Muscle of back (tissue), 11 donors: ENCODE results near the gene FSTL3. TPM values are rescaled to one million over a fixed set of nuclear protein-coding genes. Genes with fewer than 3 reads are reported as not detected.
"Not testable (repeated sequence)": the region's sequence is repeated elsewhere in the genome, so short reads cannot be mapped to it uniquely, and the experiment has no call there.

Experiments used
- DNase-seq, 3 donors: peaks; one replicate each; pipeline versions ENCODE4 v3.0.0 to v3.0.0-alpha.2; 2013
- polyA plus RNA-seq, 10 donors: library from polyadenylated mRNA; unstranded; fragments of 120-200 nt; gene quantifications; one replicate each; pipeline ENCODE4 v1.2.1, GENCODE V29; 2013; ENCODE audit not compliant: insufficient read length in 10 of 10

The FSTL3 gene
- polyA plus RNA-seq, 10 donors: 10.7 to 19.2 (median 14.6) TPM

- no peak for DNase-seq
These were observed 33.2 kb downstream of the FSTL3 start for GRCh38 chr19:709196-709964.

GRCh38 chr19:709965-710571, 33.9 kb downstream of the FSTL3 start:
- peak in 1 of 3 donors; percentile 48 for DNase-seq

DNA sequence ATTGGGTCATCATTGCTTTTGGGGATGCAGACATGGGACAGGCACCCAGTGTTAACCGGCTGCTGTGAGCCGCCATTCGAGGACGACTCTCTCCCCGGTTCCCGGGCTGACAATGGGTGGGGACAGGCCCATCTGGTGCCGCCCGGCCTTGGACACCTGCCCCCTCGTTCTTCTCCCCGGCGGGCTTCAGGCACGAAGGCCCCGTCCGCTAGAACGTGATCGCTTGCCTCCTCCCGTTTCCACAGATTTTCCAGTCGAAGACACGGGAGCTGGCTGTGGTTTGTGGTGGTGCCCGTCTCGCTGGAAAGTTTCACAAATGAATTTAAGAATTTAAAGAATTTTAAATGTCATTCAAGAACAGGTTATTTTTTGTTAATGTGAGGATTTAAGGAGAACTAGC, 34.6 kb downstream of the FSTL3 start:
- DNase-seq: no peak

DNA sequence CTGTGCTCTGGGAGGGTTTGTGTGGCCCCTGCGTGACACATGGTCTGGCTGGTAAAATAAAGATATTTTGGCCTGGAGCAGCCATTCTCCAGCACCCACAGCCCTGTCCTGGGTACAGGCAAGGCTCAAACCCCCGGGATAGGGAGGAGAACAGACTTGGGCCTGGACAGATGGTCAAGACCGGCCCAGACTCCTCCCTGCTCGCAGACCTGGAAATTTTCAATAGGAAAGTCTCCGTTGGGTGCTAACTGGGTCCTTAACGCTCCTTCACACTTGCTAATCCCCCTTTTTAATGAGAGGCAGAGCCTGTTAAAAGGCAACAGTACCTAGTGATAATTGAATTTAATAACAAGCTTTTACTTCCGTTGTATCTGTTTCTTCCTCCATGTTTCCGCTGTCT, 35.1 kb downstream of the FSTL3 start:
- DNase-seq: no peak

DNA sequence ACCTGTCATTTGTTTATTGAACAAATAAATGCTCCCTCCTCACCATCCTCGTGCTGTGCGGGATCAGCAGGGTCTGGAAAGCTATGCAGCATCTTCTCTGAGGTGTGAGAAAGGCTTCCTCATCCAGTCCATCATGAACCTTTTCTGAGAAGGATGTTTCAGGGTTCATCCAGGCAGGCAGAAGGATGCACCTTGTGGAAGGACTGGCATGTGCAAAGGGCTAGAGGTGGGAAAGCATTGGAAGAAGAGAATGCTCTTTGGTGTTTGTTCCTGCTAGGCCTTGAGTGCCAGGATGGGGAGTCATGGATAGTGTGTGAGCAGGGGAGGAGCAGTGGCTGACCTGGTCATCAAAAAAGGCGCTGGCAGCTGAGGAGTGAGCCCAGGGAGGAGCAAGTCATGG, 39.2 kb downstream of the FSTL3 start:
- no peak for DNase-seq

DNA sequence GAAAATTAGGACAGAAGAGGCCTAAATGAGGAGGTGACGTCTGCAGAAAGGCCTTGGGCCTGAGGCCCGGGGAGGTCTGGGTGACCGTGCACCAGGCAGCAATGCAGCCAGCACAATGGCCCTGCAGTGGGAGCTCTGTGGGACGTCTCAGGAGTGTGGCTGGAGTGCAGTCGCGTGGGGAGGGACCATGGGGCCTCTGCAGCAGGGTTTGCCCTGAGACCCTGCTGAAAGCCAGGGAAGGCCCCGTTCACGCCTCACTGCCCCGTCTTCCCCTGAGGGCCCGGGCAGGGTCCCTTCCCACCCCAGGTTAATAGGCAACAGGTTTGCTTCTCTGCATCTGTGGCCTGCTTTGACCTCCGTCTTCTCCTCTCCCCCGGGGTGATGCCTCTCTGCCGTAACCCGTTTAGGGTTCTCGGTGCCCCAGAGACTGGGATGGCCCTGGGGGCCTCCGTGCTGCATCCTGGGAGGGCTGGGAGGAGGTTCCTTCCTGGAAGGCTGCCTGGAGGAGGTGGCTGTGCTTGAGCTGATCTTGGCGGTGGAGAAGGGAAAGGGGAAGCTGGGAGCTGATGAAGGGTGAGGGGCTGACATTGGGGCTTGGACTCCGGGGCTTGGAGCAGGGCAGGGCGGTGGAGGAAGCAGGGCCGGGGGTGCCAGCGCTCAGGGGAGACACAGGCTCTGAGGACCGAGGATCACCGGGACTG, 42.2 kb downstream of the FSTL3 start:
- peak in 1 of 3 donors; percentile 65 for DNase-seq

DNA sequence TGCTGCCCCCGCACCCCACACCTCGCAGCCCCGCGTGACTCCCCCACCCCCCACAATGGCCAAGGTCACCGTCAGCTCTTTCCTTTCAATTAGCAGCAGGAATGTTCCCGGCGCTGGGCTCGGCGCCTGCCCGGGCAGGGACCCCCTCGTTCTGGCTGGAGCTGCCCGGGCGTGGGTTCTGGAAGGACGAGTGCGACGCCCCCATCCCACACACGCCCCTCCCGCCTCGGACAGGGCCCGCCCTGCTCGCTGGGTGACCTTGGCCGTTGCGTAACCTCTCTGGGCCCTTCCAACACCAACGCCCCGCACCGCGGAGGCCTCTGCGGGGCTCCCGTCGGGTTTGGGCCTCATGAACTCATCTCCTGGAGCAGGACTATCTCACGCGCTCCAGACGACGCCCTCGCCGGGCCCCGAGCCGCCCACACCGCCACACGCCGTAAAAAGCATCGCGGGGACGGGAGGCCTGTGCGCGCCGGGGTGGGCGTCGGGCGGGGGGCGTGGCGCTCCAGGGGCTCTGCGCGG, 42.9 kb downstream of the FSTL3 start:
- peak; percentile 47 to 92 (median 84) for DNase-seq

GRCh38 chr19:719636-720344, 43.6 kb downstream of the FSTL3 start:
- DNase-seq: peak in 2 of 3 donors; percentile 67 to 83

- peak in 1 of 3 donors; percentile 64 for DNase-seq
These were observed 44.4 kb downstream of the FSTL3 start for GRCh38 chr19:720345-721160.

DNA sequence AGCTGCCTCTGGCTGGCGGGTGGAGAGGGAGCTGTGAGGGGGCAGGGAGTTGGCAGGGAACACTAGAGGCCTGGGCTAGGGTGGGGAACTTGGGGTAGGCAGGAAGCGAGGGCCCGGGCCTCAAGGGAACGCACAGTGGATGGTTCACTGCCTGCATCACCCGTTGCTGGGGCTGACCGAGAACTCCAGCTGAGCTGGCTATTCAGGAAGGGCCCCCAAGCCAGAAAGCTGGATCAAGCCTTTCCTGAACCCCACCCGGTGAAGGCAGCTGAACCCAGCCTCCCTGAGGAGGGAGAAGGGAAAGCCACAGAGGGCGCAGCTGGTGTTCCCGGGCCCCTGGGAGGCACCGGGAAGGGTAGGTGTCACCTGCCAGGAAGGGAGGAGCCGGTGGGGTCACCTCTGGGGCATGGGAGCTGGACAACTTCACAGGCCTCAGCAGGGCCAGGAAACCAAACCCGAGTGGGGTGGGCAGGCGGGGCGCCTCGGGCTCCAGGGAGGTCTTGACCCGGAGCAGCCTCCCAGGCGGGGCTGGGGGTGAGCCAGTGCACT, 46.4 kb downstream of the FSTL3 start:
- DNase-seq: no peak

DNA sequence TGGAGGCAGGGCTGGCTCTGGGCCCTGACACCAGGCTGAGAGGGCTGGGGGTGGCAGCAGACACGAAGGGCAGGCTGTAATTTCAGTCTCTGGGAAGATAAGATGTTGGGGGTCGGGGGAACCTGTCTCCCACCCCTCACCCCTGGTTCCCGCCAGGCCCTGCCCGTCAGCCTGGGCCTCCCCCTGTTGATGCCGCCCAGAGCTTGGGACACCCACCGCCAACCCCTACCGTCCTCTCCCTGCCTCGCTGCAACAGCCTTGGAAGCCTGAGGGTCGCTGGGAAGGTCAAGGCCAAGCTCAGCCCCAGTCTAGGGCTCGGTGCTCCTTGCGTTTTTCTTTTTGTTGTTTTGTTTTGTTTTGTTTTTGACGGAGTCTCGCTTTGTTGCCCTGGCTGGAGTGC, 47.1 kb downstream of the FSTL3 start:
- no peak for DNase-seq

- no peak for DNase-seq
These were observed 47.5 kb downstream of the FSTL3 start for GRCh38 chr19:723714-724113.

GRCh38 chr19:725461-726089, 49.4 kb downstream of the FSTL3 start:
- DNase-seq: no peak

GRCh38 chr19:726993-727956, 51.1 kb downstream of the FSTL3 start:
- DNase-seq: no peak

GRCh38 chr19:728011-728410, 51.8 kb downstream of the FSTL3 start:
- peak in 1 of 3 donors; percentile 72 for DNase-seq

DNA sequence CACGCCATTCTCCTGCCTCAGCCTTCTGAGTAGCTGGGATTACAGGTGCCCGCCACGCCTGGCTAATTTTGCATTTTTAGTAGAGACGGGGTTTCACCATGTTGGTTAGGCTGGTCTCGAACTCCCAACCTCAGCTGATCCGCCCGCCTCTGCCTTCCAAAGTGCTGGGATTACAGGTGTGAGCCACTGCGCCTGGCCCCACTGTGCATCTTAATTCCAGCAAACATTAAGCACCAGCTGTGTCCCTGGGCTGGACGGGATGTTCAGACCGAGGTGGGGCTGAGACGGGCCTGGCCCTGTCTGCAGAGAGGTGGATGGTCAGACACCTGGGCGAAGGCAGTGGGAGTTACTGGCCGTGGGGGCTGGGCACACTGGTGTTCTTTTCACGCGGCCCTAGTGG, 53.4 kb downstream of the FSTL3 start:
- not testable (repeated sequence) for DNase-seq

- no peak for DNase-seq
These were observed 53.9 kb downstream of the FSTL3 start for GRCh38 chr19:729965-730668.

GRCh38 chr19:731000-731399, 54.8 kb downstream of the FSTL3 start:
- DNase-seq: no peak
